GM19452 (cell line): ENCODE data around the gene BCAM.
"Not testable (repeated sequence)": the region's sequence is repeated elsewhere in the genome, so short reads cannot be mapped to it uniquely, and the experiment has no call there.

ENCODE experiments used
- ATAC-seq: cut with Tn5 transposase; IDR thresholded peaks from one replicate; pipeline ENCODE4 v1.9.1; 2021; ENCODE audit not compliant: unreplicated experiment

BCAM gene

DNA sequence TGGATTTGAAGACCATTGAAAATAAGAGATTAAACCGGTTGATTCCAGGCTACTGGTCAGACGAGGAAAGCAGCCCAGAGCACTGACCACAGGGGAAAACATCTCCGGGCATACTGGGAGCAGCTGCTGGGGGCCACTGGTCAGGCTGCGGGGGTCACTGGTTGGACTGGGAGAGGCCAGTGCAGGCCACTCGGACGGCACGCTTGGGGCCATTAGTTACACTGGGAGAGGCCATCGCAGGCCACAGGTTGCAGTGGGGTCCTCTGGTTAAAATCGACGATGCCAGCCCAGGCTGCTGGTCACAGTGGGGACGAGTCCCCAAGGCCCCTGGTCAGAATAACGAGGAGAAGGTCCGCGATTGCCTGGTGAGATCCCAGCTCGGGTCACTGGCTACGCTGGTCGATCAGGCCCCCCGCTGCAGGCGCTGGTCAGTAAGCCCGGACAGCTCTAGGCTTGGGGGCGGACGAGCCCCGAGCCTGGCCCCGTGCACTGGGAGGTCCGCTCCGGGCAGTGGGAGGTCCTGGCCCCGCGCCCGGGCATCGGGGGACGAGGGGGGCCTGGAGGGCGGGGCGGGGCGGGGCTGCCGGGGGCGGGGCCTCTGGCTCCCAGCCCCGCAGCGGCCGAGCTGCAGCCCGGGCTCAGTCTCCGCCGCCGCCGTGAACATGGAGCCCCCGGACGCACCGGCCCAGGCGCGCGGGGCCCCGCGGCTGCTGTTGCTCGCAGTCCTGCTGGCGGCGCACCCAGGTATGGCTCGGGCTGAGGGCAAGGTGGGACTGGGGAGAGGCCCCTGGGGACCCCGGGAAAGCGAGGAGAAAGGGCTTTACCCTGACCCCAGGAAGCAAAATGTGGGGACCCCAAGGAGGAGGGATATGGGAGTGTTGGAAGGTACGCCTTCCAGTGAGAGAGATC is at the start of gene BCAM:
BCAM (plus strand) TSS at position 641 of the 909 bp plus-strand sequence; CDS start at position 663, 22 bp downstream.
- ATAC-seq: no peak

DNA sequence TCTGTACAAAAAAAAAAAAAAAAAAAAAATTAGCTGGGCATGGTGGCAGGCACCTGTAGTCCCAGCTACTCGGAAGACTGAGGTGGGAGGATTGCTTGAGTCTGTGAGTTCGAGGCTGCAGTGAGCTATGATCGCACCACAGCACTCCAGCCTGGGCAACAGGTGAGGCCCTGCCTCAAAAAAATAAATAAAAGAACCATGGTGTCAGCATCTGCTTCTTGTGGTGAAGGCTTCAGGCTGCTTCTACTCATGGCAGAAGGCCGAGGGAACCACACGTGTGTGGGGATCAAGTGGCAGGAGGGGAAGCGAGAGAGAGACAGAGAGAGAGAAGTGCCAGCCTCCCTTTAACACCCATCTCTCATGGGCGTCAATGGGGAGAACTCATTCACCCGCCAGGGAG is 46.9 kb upstream of the BCAM start:
- ATAC-seq: no peak

DNA sequence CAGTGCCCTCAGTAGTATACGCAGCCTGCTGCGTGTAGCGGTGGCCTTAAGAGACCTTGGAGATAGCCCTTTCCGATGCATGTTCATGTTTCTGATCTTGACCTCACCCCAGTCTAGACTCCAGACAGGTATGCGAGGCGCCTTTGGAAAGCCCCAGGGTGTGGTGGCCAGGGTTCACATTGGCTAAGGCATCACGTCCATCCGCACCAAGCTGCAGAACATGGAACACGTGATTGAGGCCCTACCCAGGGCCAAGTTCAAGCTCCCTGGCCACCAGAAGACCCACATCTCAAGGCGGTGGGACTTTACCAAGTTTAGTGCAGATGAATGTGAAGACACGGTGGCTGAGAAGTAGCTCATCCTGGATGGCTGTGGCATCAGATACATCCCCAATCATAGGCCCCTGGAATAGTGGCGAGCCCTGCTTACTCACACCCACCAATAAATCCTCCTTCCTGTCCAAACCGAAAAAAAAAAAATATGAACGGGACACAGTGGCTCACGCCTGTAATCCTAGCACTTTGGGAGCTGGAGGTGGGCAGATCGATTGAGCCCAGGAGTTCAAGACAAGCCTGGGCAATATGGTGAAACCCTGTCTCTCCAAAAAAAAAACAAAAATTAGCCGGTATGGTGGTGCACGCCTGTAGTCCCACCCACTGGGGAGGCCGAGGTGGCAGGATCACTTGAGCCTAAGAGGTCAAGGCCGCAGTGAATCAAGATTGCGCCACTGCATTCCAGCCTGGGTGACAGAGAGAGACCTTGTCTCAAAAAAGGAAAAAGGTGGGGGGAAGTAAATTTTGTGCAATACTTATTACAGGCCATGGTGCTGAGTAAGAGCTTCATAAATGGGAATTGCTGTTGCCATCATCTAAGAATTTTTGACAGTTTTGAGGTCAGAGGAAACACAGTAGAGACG is 43.6 kb upstream of the BCAM start:
- ATAC-seq: no peak

DNA sequence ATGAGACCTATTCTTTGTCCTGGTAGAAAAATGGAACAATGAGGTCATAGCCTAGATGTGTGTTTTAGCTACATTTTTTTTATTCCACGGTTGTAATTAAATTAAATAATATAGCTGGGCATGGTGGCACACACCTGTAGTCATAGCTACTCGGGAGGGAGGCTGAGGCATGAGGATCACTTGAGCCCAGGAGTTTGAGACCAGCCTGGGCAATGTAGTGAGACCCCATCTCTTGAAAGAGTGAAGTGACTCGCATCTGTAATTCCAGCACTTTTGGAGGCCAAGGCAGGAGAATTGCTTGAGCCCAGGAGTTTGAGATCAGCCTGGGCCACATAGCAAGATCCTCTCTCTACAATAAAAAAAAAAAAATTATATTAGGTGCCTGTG is 43.0 kb upstream of the BCAM start:
- ATAC-seq: no peak

- ATAC-seq: no peak
Observed at GRCh38 chr19:44767295-44768180, 41.4 kb upstream of the BCAM start.

- ATAC-seq: peak; percentile 95
Observed at GRCh38 chr19:44770550-44771257, 38.2 kb upstream of the BCAM start.

- ATAC-seq: not testable (repeated sequence)
Observed at GRCh38 chr19:44772144-44772543, 36.8 kb upstream of the BCAM start.

DNA sequence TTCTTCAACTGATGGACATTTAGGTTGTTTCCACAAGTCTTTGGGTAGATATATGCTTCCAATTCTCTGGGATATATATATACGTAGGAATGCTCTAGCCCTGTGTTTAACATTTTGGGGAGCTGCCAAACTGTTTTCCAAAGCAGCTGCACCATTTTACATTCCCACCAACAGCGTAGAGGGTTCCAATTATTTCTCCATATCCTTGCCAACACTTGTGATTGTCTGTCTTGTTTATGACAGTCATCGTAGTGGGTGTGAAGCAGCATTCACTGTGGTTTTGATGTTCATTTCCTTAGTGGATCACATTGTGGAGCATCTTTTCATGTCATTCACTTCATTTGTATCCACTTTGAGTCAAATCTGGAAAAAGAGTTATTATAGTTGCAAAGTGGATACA is 35.9 kb upstream of the BCAM start:
- ATAC-seq: no peak

DNA sequence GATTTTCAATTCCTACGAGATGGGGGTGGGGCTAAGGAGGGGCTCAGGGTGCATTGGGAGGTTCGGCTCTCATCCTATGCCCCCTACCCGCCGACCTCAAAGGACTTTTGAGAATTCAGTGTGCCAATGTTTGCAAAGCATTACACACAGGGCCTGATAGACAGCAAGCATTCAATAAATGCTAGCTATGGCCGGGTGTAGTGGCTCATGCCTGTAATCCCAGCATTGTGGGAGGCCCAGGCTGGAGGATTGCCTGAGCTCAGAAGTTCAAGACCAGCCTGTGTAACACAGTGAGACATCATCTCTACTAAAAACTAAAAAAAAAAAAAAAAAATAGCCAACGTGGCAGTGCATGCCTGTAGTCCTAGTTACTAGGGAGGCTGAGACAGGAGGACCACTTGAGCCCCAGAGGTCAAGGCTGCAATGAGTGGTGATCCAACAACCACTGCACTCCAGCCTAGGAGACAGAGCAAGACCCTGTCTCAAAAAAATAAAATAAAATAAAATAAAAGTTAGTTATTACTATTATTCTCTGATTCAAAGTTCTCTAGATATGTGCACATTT is 33.1 kb upstream of the BCAM start:
- no peak for ATAC-seq

DNA sequence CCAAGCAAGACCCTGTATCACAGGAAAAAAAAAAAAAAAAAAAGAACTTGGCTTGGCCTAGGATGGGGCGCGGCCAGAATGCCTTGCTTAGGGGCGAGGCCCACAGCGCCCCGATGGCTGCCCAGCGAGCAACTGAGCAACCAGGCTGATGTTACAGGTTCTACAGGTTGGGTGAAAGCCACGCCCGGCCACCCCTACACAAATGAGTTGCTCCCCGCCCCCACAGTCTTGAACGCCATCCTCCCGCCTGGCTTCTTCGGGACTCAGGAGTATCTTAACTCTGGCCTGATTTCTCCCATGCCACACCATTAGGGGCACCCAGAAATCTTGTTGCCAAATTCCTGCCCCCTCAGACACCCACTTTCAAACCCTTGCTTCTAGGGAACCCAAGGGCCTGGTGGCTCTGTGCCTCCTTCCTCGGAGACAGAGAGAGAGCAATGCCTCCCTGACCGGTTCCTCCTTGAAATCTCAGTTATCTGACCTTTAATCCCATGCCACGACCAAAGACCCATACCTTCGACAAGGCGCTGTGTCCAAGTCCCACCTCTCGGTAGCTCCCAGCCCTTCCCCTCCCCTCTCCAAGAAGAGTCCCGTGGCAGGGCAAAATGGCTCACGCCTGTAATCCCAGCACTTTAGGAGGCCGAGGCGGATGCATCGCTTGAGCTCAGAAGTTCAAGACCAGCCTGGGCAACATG is 32.4 kb upstream of the BCAM start:
- no peak for ATAC-seq

GRCh38 chr19:44777715-44778347 is 31.1 kb upstream of the BCAM start, which contains the start of gene CBLC:
Gene CBLC (plus strand): TSS chr19:44777890. CDS start chr19:44777932, 42 bp downstream.
- no peak for ATAC-seq

DNA sequence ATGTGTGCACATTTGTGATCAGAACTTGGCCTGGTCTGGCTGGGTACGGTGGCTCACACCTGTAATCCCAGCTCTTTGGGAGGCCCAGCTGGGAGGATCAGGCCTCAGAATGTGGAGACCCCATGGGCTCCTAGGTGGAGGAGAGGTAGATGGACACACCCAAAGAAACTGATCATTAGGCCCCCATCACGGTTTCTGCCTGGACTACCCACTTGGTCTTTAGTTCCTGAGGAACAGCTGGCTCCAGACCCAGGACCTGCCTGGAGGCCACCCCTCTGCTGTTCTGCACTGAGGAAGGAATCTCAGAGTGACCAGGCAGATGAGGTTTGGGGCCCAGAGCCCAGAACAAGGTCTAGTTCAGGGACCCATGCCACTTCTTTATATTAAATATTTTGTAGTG is 29.8 kb upstream of the BCAM start:
- ATAC-seq: no peak

DNA sequence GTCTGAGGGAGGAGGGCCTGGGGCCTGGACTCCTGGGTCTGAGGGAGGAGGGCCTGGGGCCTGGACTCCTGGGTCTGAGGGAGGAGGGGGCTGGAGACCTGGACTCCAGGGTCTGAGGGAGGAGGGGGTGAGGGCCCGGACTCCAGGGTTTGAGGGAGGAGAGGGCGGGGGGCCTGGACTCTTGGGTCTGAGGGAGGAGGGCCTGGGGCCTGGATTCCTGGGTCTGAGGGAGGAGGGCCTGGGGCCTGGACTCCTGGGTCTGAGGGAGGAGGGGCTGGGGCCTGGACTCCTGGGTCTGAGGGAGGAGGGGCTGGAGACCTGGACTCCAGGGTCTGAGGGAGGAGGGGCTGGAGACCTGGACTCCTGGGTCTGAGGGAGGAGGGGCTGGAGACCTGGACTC is 27.2 kb upstream of the BCAM start:
- not testable (repeated sequence) for ATAC-seq

DNA sequence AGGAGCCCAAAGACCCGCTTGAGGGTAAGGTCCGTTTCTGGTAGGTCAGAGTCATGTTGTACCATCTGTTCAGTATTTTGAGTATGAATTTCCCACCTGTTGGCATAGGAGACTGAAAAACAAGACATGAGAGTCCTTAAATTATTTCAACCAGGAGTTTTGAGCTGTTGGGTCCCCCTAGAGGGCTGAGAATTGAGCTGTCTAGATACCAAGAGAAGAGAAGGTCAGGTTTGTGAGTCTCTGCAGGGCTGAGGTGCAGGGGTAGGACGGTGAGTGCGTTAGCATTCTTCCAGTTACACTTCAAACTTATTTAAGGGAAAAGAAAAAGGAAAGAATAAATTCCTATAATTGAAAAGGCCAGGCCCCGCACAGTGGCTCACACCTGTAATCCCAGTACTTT is 26.2 kb upstream of the BCAM start:
- ATAC-seq: no peak

GRCh38 chr19:44783545-44783944 is 25.4 kb upstream of the BCAM start:
- no peak for ATAC-seq

- no peak for ATAC-seq
Observed at GRCh38 chr19:44785271-44785670, 23.6 kb upstream of the BCAM start.

DNA sequence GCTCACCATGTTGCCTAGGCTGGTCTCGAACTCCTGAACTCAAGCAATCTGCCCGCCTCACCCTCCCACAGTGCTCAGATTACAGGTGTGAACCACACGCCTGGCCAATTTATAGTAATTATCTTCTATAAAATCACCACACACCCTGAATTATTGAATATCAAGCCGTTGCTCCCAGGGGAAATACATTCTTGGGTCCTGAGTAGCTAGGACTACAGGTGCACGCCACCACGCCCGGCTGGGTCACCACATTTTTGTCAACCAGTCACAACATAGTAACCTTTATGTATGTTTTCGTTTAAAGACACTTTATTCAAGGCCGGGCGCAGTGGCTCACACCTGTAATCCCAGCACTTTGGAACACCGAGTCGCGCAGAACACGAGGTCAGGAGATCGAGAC is 22.9 kb upstream of the BCAM start:
- ATAC-seq: no peak

DNA sequence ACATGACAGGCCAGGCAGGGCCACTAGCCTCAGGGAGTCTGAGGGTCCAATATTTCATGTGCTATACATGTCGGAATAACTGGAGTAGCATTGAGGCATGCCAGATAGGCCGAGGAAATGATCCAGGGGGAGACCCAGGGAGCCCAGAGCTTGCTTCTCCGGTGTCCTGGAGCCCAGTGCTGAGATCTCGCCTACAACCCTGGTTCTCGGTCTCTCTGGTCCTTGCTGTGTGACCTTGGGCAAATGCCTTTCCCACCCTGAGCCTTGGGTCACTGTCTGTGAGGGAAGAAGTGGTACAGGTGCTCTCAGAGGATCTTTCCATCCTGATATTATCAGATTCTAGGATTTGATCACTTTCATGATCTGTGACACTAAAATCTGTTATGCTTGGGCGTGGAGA is 19.9 kb upstream of the BCAM start:
- ATAC-seq: no peak
